Measurements from ENCODE around the gene FGF7.
"Not testable (repeated sequence)": the region's sequence is repeated elsewhere in the genome, so short reads cannot be mapped to it uniquely, and the experiment has no call there.

Gene FGF7, protein sequence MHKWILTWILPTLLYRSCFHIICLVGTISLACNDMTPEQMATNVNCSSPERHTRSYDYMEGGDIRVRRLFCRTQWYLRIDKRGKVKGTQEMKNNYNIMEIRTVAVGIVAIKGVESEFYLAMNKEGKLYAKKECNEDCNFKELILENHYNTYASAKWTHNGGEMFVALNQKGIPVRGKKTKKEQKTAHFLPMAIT

DNA sequence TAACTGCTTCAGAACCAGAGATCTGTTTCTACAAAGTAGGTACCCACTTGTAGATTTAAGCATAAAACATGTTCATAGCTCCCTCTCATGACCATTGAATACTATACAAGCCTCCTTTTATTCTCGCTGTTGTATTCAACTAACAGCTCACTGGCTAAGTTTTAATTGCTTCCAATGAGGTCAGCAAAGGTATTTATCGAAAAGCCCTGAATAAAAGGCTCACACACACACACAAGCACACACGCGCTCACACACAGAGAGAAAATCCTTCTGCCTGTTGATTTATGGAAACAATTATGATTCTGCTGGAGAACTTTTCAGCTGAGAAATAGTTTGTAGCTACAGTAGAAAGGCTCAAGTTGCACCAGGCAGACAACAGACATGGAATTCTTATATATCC lies at the start of gene FGF7:
TSS of gene FGF7 (plus strand) at position 222 of the 400 bp plus-strand sequence. CDS start 1,056 bp downstream, outside the sequence.
- DNase-seq, result no peak

DNA sequence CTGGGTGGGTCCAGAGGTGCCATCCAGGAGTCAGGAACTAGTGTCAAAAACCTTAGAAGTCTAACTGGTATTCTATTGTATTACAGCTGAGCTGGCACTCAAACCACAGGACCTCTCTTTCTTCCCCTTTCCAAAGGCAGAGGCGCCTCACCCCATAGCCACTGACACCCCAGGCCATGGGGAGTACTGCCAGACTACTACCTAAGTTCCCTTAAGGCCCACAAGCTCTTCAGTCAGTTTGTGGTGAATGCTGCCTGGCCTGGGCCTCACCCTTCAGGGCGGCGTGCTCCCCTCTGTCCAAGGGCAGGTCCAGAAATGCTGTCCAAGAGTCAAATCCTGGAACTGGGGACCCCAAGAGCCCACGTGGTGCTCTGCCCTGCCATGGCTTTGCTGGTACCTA lies 43.0 kb upstream of the FGF7 start:
- no peak for DNase-seq

DNA sequence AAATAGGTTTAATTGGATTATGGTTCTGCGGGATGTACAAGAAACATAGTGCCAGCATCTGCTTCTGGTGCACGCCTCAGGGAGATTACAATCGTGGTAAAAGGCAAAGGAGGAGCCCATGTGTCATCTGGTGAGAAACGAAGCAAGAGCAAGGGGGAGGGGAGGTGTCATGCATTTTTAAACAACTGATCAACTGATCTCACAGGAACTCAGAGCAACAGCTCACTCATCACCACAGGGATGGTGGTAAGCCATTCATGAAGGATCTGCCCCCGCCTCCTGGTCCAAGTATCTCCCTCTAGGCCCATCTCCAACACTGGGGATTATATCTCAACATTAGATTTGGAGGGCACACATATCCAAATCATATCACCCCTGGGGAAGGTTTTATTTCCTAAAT lies 42.1 kb upstream of the FGF7 start:
- DNase-seq, result no peak

DNA sequence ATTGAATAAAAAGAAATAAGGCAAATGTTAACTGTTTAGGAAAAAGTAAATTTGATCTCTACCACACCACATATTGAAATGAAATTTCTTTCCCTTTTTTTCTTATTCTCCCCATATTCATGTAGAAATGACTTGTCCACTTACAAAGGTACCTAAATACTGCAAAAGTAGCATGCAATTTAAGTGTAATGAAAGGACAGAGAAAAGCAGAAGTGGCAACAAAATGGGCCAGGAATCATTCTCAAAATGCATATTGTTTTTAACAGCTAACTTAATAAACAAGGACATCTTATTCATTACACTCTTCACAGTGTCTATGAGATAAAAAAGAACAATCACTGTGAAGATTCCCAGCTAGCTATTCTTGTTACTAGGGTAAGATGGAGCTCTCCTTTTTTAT lies 40.6 kb upstream of the FGF7 start:
- no peak for DNase-seq

DNA sequence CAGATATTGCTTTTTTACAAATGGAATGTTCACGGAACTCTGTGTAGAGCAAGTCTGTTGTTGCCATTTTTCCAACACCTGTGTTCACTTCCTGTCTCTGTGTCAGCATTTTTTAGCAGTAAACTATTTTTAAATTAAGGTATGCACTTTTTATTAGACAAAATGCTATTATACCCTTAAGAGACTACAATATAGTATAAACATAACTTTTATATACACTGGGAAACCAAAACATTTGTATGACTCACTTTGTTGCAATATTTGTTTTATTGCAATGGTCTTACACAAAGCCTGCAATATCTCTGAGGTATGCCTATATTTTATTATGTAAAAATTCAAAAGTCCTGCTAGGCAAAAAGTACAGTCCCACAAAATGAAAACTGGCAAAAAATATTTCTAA lies 39.8 kb upstream of the FGF7 start:
- no peak for DNase-seq

DNA sequence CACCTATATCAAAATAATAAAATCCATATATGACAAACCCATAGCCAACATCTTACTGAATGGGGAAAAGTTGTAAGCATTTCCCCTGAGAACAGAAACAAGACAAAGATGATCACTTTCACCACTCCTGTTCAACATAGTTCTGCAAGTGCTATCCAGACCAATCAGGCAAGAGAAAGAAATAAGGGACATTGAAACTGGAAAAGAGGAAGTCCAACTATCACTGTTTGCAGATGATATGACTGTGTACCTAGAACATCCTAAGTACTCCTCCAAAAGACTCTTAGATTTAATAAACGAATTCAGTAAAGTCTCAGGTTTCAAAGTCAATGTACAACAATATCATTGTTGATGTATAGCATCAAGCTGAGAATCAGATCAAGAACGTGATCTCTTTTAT lies 35.6 kb upstream of the FGF7 start:
- DNase-seq, result no peak

DNA sequence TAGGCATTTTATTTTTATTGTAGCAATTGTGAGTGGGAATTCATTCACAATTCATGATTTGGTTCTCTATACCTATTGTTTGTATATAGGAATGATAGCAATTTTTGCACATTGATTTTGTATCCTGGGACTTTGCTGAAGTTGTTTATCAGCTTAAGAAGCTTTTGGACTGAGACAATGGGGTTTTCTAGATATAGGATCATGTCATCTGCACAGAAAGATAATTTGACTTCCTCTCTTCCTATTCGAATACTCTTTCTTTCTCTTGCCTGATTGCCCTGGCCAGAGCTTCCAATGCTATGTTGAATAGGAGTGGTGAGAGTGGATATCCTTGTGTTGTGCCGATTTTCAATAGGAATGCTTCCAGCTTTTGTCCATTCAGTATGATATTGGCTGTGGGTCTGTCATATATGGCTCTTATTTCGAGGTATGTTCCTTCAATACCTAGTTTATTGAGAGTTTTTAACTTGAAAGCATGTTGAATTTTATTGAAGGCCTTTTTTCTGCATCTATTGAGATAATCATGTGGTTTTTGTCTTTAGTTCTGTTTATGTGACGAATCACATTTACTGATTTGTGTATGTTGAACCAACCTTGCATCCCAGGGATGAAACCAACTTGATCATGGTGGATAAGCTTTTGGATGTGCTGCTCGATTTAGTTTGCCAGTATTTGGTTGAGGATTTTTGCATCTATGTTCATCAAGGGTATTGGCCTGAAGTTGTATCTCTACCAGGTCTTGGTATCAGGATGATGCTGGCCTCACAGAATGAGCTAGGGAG lies 20.3 kb upstream of the FGF7 start:
- DNase-seq, result not testable (repeated sequence)

DNA sequence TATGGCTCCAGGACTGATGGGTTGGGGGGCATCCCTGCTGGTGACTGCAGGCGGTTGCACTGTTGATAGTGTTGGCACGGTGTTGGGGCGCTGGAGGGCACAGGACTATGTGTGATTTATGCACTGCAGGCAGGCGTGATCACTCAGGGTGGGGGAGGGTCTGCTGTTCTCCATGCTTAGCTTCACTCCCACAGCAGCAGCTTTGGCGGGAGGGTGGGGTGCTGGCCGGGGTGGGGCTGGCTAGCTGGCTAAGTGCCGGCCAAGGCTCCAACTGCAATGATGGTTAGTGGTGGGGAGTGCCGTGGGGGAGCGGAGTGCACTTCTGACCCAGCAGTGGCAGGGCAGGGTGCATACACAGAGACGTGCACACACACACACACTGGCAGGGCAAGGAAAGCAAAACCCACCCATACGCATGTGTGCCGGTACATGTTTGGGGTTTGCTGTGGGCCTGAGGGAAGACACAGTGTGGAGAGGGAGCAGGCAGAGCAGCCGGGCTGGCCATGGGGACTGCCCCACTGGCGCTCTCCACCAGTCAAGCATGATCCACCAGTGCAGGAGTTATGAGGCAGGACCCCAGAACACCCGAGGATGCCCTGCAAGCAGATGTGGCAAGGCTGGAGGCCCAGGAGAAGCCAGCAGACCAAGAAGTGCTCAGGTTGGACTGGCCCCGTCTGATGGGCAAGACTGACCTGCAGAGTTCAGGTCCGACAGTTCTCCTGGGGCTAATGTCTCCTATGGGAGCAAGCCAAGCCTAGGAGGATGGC lies 16.5 kb upstream of the FGF7 start:
- DNase-seq, result no peak

DNA sequence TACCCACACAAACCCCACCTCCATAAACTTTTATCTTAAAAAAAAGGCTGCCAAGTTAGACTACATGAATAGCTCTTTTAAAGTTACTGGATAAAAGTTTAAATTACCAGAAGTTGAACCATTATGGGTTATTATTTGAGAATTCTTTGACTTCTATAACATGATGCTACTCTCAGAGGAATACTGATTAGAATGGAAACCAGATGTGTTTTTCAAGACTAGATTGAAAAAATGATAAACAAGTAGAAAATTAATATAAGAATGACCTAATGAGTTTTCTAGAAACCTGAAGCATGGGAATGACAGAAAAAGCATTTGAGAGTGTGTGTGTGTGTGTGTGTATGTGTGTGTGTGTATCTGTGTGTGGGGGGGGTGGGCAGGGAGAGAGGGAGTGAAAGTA lies 12.4 kb upstream of the FGF7 start:
- DNase-seq, result no peak

DNA sequence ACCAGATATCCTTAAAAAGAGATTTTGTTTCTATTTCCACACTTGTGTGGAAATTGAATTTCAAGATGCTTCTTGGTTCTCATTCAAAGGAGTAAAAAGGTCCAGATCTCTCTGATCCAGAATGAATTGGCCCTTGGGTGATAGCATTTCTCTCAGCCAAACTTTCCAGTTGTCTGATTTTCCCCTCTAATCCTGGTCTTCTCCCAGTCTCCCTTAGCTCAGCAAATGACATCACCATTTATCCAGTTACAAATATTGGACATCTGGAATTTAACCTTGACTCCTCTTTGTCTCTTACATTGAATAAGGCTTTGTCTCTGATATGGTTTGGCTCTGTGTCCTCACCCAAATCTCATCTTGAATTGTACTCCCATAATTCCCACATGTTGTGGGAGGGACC lies 10.2 kb upstream of the FGF7 start:
- no peak for DNase-seq

DNA sequence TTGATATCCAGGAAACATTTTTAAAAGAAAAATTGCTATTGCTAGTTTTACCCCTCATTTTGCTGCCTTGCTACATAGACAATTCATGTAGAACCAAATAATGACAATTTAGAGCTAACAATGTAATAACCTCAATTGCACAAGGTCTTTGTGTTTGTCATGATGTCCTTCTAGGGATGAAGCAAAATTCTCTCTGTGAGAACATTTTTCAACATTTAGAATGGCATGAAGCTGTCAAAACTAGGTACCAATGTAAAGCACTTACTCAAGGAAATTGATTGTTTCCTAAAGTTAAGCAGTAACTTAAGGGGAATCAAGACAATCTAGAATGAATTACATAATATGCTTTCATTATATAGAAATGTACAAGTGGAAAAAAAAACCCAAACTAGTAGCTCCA lies 7.9 kb upstream of the FGF7 start:
- no peak for DNase-seq

DNA sequence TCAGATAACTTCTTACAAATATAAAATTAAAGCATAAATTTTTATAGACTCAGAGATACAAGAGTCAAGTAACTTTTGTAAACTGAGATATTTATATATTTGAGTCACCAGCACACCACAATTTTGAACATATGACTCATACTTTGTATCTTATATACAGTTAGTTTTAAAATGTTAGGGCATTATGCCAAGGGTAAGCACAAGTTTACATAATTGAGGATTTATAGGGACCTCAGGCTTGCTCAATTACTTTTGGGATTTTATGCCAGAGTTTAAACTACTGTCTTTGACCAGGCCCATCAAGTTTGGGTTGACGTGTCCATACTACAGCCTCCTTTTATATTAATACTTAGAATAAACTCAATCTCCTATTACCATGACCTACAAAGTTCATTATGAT lies 7.4 kb upstream of the FGF7 start:
- DNase-seq, result no peak

DNA sequence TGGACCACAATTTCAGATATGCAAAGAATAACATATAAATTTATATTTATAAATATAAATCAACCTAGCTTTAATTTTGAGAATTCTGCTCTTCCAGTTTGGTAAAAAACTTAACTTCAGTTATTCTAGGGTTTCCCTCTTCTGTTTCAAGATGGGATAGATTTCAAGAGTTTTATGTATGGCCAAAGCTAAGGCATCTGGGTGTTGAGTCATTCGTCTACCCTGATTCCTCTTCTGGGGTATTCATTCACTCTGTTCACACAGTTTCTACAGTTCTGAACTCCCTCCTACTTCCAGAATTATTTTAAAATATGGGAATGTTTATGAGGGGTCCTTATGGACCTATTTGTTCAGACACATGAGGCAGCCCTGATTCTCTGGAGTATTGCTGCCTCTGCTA lies 4.2 kb upstream of the FGF7 start:
- no peak for DNase-seq

DNA sequence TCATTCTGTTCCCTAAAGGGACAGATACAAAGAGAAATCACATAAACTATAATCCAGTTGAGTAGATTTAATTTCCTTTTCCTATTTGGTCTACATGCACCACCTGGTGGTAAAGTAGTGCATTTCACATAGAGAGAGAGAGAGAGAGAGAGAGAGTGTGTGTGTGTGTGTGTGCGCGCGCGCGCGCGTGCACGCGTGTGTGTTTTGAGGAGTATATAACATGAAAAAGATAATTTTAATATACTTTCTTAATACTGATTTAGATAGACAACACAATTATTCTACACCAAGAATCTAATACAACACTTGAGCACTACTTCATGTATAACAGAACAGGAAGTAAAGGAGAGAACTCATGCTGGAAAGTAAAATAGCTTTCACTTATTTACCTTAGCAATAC lies 1.1 kb upstream of the FGF7 start:
- DNase-seq, result peak; percentile 3 to 6

DNA sequence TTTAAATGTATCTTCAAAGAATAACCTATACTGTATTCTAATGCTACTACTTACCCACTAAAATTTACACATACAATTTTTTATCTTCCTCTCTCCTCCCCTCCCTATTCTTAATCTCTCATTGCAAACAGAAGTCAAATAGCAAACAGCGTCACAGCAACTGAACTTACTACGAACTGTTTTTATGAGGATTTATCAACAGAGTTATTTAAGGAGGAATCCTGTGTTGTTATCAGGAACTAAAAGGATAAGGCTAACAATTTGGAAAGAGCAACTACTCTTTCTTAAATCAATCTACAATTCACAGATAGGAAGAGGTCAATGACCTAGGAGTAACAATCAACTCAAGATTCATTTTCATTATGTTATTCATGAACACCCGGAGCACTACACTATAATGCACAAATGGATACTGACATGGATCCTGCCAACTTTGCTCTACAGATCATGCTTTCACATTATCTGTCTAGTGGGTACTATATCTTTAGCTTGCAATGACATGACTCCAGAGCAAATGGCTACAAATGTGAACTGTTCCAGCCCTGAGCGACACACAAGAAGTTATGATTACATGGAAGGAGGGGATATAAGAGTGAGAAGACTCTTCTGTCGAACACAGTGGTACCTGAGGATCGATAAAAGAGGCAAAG lies 984 bp downstream of the FGF7 start:
- DNase-seq, result no peak

DNA sequence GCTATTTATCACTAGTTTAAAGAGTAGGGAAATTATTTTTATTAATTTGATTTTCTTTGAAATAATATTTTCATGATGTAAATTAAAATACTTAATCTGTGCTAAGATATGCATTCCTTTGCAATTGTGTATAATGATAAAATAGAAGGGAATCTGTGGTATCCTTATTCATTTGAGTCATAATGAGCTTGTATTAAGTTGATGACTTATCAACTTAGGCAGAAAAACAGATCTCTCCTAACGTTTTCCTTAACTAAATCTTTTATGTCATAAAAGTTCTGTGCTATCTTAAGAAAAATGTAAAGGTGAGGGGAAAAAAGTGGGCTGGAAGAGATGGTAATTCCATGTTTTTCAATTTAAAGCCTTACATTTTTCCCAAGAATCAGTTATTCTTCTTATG lies 1.9 kb downstream of the FGF7 start:
- no peak for DNase-seq

DNA sequence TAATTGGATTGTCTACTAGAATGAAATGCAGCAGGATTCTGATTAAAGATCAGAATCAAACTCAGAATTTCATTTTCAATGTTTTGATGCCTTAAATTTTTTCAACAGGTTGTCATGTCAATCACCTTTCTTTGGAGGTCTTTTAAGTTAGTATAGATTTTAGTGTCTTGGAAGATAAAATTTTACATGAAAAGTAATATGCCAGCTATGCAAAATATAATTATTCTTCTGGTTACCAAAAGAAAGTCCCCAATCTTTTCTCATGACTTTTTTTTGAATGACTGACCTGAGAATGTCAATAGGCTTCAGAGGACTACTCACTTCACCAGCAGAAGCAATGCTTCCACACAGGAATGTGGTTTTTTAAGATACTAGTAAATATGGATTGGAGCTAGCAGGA lies 4.3 kb downstream of the FGF7 start:
- DNase-seq, result no peak

DNA sequence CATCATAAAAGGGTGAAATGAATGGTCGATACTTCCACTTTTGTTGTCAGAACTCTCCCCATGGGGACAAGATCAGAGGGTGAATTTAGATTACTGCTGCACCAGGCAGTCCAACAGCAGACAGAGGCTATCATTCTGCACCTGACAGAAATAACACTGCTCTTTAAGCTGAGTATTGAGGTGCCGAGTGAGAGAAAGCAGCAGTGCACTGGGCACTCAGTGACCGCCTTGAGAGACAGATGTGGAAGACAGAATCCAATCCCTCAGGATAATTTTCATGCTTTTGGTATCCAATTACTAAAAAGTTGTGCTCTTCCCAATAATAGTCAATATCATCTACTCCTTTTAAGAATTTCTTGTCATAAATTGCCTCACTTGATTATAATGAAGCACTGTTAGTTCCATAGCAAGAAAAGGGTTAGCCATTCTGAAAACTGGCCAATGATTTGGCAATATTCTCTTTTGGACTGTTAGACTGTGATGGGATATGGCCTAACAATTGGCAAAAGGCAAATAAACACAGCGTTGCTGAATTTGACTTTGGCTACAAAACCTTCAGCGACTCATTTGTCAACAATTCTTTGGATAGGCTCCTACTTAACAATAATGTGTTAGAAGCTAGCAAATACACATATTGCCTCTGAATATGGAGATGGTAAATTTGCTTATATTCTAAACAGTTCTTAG lies 5.5 kb downstream of the FGF7 start:
- no peak for DNase-seq

DNA sequence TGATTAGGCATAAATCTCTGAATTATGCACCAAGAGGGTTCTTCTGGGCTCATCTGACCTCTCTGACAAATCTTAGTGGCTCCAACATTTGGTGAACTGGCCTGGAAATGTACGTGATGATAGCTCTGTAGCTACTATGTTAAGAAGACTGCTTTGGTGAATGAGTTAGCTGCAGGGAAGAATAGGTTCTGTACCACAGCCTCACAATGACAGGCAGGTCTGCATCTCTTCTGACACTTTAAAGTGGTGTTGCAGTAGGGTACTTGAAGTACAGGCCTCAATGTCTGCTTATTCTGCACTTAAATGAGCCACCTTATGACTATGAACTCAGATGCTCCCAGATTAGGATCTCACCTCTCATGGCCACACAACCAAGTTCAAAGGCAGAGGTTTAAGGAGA lies 7.0 kb downstream of the FGF7 start:
- no peak for DNase-seq

DNA sequence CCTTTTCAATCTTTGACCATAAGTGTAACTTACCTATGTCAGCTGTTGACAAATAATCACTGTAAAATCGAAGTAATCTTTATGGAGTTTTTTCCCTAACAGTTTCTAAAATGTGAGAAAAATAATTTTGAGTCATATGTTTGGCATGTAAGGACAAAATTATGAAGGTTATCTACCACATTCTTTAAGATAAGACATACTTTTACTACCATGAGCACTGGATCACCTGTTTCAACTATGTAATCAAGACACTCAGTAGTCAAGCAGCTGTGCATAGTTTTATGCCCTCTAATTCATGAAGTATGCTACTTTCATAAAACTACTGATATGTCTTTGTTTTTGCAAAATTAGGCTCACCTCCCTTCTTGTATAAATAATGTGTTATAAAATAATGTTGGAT lies 12.1 kb downstream of the FGF7 start:
- DNase-seq, result no peak

DNA sequence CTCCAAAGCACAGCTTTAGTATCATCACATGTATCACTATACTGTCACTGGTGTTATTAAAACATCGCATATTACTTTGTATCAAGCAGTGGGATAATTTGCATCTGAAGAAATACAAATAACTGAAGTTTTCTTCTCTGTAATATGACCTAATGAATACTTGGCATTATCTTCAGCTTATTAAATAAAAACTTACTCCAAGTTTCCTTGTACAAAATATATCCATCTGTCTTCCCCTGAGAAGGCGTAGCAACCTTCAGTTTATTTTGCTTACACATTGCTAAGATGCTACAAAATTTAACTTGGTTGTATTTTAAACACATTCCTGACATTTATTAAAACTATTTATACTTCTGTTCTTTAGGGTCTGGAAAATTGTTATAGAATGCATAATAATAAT lies 13.7 kb downstream of the FGF7 start:
- no peak for DNase-seq

DNA sequence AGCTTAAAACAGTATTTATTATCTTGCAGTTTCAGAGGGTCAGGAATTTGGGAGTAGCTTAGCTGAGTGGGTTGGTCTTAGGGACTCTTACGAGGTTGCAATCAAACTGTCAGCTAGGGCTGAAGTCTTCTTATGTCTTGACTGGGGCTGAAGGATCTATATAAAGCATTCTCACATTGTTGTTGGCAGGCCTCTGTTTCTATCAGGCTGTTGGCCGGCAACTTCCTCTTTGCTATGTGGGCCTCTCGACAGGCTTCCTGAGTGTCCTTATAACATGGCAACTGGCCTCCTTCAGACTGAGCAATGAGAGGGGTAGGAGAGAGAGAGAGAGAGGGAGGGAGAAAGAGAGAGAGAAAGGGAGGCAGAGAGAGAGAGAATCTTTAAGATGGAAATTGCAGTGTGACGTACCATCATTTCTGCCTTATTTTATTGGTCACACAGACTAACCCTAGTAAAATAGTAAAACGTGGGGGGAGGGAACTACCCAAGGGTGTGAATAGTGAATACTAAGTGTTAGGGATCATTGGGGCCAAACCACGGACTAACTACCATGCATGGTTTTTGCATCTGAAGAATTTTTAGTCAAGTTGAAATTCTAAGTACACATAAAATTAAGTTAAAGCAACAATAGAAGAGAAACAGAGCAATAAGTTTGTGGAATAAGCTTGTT lies 16.1 kb downstream of the FGF7 start:
- DNase-seq, result no peak
